H1 (cell line): Measurements from ENCODE around the gene DNMT3B. TPM values are rescaled to one million over a fixed set of nuclear protein-coding genes. Genes with fewer than 3 reads are reported as not detected.

Experiments
- BRCA1 ChIP-seq: IDR thresholded peaks from 2 replicates; pipeline ENCODE4 v1.6.1; 2012; ENCODE audit warnings: low read depth, low read length, improper control_type of control experiment
- CTBP2 ChIP-seq: IDR thresholded peaks from 2 replicates; pipeline ENCODE4 v1.7.0; 2011; ENCODE audit warnings: borderline replicate concordance, mild to moderate bottlenecking, moderate library complexity, mixed read lengths, low read length; ENCODE audit not compliant: insufficient read depth, insufficient read length
- EGR1 ChIP-seq: IDR thresholded peaks from 2 replicates; pipeline ENCODE4 v1.6.1; 2011; ENCODE audit warnings: low read depth, low read length, borderline replicate concordance
- FOSL1 ChIP-seq: IDR thresholded peaks from 2 replicates; pipeline ENCODE4 v1.6.1; 2011; ENCODE audit warnings: mild to moderate bottlenecking, low read depth, low read length, moderate library complexity; ENCODE audit not compliant: insufficient read depth
- HDAC2 ChIP-seq, 2 experiments: fragments of 300-600 bp in 1 of 2; sonication (generic) in 1 of 2; IDR thresholded peaks; 2 replicates each; pipeline ENCODE4 v1.6.1; 2011 to 2012; ENCODE audit warnings: low read depth in 2 of 2, low read length in 2 of 2, mild to moderate bottlenecking in 2 of 2, moderate library complexity in 2 of 2, borderline replicate concordance in 1 of 2, inconsistent platforms in 1 of 2
- JUN ChIP-seq: IDR thresholded peaks from 2 replicates; pipeline ENCODE4 v1.6.1; 2011; ENCODE audit warnings: low read depth, mild to moderate bottlenecking, improper control_type of control experiment, low read length
- NRF1 ChIP-seq: IDR thresholded peaks from 2 replicates; pipeline ENCODE4 v1.6.1; 2011; ENCODE audit warnings: mild to moderate bottlenecking, low read depth, low read length, improper control_type of control experiment
- POLR2A ChIP-seq, 2 experiments: IDR thresholded peaks; 1 replicate in 1 of 2; 2 replicates in 1 of 2; pipeline ENCODE4 v1.6.1; 2011; ENCODE audit warnings: low read depth in 2 of 2, low read length in 2 of 2, mild to moderate bottlenecking in 2 of 2; ENCODE audit errors: control extremely low read depth in 1 of 2
- POLR2AphosphoS5 ChIP-seq: IDR thresholded peaks from 2 replicates; pipeline ENCODE4 v1.6.1; 2011; ENCODE audit warnings: low read depth, low read length
- RAD21 ChIP-seq, 2 experiments: IDR thresholded peaks in 1 of 2; conservative IDR thresholded peaks in 1 of 2; 2 replicates each; pipeline ENCODE4 v1.6.1; 2011; ENCODE audit warnings: low read depth in 2 of 2, low read length in 2 of 2, improper control_type of control experiment in 1 of 2, inconsistent platforms in 1 of 2, mild to moderate bottlenecking in 1 of 2, moderate library complexity in 1 of 2
- SIN3A ChIP-seq, 2 experiments: IDR thresholded peaks in 1 of 2; conservative IDR thresholded peaks in 1 of 2; 2 replicates each; pipeline ENCODE4 v1.6.1; 2011 to 2012; ENCODE audit warnings: low read length in 2 of 2, improper control_type of control experiment in 1 of 2, low read depth in 1 of 2, mild to moderate bottlenecking in 1 of 2
- SIRT6 ChIP-seq: IDR thresholded peaks from one replicate; pipeline ENCODE4 v1.7.1; 2012; ENCODE audit warnings: low read length, inconsistent platforms
- SIX5 ChIP-seq: IDR thresholded peaks from 2 replicates; pipeline ENCODE4 v1.6.1; 2011; ENCODE audit warnings: mild to moderate bottlenecking, low read depth, low read length
- SP1 ChIP-seq: IDR thresholded peaks from 2 replicates; pipeline ENCODE4 v1.6.1; 2011; ENCODE audit warnings: low read depth, low read length
- TAF7 ChIP-seq: optimal IDR thresholded peaks from 2 replicates; pipeline ENCODE3; 2011; ENCODE audit warnings: low read depth, mild to moderate bottlenecking, inconsistent platforms, low read length, moderate library complexity, borderline replicate concordance
- TEAD4 ChIP-seq: IDR thresholded peaks from 2 replicates; pipeline ENCODE4 v1.6.1; 2012; ENCODE audit warnings: low read depth, low read length, inconsistent platforms, mixed read lengths
- polyA plus RNA-seq, 7 experiments: library from polyadenylated mRNA; depleted of rRNA in 3 of 7; stranded (reverse) in 5 of 7; unstranded in 2 of 7; fragments of >200 nt in 5 of 7; fragments of 200-250 nt in 2 of 7; gene quantifications; 1 replicate in 5 of 7; 2 replicates in 1 of 7; 4 replicates in 1 of 7; pipeline versions ENCODE4 v1.2.1 to v1.2.3, GENCODE V29; 2011 to 2013; ENCODE audit warnings: missing spikeins in 2 of 7, mixed read lengths in 2 of 7
- total RNA-seq: library from RNA; stranded (reverse); fragmentation: NEBNext Ultra II Directional; extraction: Animal tissue kit (Norgen Biotek cat#: 25700); gene quantifications from 2 replicates; pipeline ENCODE4 v1.2.1, GENCODE V29; 2021
- TF ChIP-seq, protein P1 (sequence below), 3 experiments: IDR thresholded peaks; 1 replicate in 2 of 3; 2 replicates in 1 of 3; pipeline versions ENCODE4 v1.5.1 to v1.6.1; 2011; ENCODE audit warnings: low read length in 3 of 3, mild to moderate bottlenecking in 3 of 3, inconsistent platforms in 2 of 3, low read depth in 1 of 3, moderate library complexity in 1 of 3; ENCODE audit not compliant: insufficient read depth in 1 of 3; ENCODE audit errors: control extremely low read depth in 1 of 3
- TF ChIP-seq, protein P2 (sequence below): IDR thresholded peaks from 2 replicates; pipeline ENCODE4 v1.6.1; 2012; ENCODE audit warnings: inconsistent platforms

Gene DNMT3B
- total and polyA plus RNA-seq, 2 of the 8 experiments (the other 6 are each of a cell fraction or from before 2014, with no cell fraction given) = 433 to 1,016 TPM

DNA sequence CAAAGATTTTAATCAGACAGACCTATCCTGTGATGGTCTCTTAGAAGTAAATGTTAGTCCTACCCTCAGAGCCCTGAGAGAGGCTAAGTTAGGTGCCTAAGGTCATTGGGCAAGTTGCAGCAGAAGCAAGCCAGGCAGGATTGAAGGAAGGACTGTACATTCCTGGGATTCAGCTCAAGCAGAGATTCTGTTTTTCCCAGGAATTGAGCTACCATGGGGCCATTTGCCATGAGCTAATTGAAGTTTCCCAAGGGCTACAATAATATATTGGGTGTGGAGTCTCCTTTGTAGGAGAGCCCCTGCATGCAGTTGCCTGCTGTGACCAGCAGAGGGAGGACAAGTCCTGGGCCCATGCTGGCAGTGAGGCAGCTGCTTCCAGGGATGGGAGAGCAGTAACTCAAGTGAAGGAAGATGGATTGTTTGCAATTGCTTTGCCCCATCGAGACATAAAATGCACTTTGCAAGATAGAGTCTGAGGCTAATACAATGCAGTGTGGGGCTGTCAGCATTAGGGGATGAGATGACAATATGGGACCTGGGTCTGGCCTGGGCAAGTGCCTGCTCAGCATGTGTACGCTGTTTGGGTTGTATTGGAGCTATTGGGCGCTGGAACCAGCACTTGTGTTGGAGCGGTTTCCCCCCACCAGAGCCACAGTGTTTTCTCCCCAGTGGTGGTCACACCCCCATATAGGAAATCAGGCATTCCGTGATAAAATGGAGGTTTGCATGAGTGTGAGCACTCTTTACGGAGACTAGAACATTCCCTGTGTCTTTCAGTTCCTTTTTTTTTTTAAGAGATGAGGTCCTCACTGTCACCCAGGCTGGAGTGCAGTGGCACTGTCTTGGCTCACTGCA is 27.9 kb downstream of the DNMT3B start (continued):
- TF ChIP-seq RAD21 (IDR thresholded peaks at IDR 0.05 in 1 of 2, conservative IDR thresholded peaks at IDR 0.05 in 1 of 2; ENCODE audit: low read depth in 2 of 2, low read length in 2 of 2) (peak; percentile 66 to 67), TAF7 (no peak), EGR1 (no peak), SP1 (no peak), FOSL1 (no peak), CTBP2 (no peak), HDAC2 (IDR thresholded peaks at IDR 0.05; ENCODE audit: borderline replicate concordance in 1 of 2, low read depth in 2 of 2, low read length in 2 of 2) (no peak), SIN3A (conservative IDR thresholded peaks at IDR 0.05 in 1 of 2, IDR thresholded peaks at IDR 0.05 in 1 of 2; ENCODE audit: low read depth in 1 of 2, low read length in 2 of 2) (no peak; a peak in 1 of 4 replicates), JUN (no peak), POLR2AphosphoS5 (peak; percentile 43), POLR2A (IDR thresholded peaks at IDR 0.05; ENCODE audit: control extremely low read depth in 1 of 2, low read depth in 2 of 2, low read length in 2 of 2) (peak in 1 of 2 experiments; percentile 74; a peak in 2 of 3 replicates), SIX5 (no peak), TEAD4 (no peak), NRF1 (no peak), BRCA1 (no peak), SIRT6 (no peak)
- TF ChIP-seq, protein P1, sequence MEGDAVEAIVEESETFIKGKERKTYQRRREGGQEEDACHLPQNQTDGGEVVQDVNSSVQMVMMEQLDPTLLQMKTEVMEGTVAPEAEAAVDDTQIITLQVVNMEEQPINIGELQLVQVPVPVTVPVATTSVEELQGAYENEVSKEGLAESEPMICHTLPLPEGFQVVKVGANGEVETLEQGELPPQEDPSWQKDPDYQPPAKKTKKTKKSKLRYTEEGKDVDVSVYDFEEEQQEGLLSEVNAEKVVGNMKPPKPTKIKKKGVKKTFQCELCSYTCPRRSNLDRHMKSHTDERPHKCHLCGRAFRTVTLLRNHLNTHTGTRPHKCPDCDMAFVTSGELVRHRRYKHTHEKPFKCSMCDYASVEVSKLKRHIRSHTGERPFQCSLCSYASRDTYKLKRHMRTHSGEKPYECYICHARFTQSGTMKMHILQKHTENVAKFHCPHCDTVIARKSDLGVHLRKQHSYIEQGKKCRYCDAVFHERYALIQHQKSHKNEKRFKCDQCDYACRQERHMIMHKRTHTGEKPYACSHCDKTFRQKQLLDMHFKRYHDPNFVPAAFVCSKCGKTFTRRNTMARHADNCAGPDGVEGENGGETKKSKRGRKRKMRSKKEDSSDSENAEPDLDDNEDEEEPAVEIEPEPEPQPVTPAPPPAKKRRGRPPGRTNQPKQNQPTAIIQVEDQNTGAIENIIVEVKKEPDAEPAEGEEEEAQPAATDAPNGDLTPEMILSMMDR (IDR thresholded peaks at IDR 0.05; ENCODE audit: control extremely low read depth in 1 of 3, insufficient read depth in 1 of 3, low read depth in 1 of 3, low read length in 3 of 3) = peak; percentile 75 to 97 (median 96)
- TF ChIP-seq, protein P2, sequence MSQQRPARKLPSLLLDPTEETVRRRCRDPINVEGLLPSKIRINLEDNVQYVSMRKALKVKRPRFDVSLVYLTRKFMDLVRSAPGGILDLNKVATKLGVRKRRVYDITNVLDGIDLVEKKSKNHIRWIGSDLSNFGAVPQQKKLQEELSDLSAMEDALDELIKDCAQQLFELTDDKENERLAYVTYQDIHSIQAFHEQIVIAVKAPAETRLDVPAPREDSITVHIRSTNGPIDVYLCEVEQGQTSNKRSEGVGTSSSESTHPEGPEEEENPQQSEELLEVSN = no peak
